Renal pelvis (tissue), 4 donors: ENCODE results near the gene GMDS. TPM values are rescaled to one million over a fixed set of nuclear protein-coding genes. Genes with fewer than 3 reads are reported as not detected.
A peak's percentile ranks its signal among the peaks of the same experiment; 100 is the strongest.

Experiments
- DNase-seq: peaks from one replicate; pipeline ENCODE4 v3.0.0-alpha.2; 2013
- polyA plus RNA-seq, 3 donors: library from polyadenylated mRNA; unstranded; fragments of 120-200 nt; gene quantifications; one replicate each; pipeline ENCODE4 v1.2.1, GENCODE V29; 2013; ENCODE audit not compliant: insufficient read length in 3 of 3

The GMDS gene
- polyA plus RNA-seq, 3 donors, result 66.8 to 76.2 (median 68.5) TPM

DNA sequence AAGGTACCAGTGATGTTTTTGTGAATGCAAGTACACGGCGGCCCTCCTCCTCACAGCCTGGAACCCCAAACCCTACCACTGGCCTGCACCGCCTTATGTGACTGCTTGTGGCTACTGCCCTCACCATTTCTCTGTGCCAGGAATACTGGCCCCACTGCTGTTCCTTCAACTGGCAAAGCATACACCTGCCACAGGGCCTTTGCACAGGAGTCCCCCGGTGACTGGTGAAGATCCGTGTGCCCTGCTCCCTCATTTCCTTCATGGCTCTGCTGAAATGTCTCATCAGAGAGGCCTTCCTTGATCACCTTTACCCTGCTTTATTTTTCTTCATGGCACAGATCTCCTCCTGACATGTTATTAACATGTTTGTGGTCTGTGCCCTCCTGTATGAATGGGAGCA lies 581.9 kb downstream of the GMDS start:
- DNase-seq, result no peak

- DNase-seq, result no peak
Observed at GRCh38 chr6:1662534-1662933, 582.9 kb downstream of the GMDS start.

GRCh38 chr6:1659816-1660215 lies 585.6 kb downstream of the GMDS start:
- DNase-seq, result no peak

GRCh38 chr6:1658212-1659005 lies 587.0 kb downstream of the GMDS start:
- DNase-seq, result no peak

DNA sequence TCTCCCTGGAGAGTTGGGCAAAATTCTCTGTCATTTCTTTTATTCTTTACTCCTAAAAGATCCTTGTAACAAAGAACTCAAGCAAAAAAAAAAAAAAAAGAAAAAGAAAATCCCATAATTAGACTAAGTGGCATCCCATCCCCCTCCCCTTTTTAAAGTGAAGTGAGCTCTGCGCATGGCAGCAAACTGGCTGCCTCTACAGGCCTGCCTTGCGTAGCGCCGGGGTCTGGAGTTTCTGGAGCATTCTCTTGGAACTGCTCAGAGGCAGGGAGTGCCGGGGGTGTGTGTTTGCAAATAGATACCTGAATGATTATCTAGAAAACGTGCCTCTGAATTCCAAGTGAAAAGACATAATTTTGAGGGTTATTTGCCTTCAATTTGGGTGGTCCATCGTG lies 587.6 kb downstream of the GMDS start:
- peak; percentile 55 for DNase-seq

DNA sequence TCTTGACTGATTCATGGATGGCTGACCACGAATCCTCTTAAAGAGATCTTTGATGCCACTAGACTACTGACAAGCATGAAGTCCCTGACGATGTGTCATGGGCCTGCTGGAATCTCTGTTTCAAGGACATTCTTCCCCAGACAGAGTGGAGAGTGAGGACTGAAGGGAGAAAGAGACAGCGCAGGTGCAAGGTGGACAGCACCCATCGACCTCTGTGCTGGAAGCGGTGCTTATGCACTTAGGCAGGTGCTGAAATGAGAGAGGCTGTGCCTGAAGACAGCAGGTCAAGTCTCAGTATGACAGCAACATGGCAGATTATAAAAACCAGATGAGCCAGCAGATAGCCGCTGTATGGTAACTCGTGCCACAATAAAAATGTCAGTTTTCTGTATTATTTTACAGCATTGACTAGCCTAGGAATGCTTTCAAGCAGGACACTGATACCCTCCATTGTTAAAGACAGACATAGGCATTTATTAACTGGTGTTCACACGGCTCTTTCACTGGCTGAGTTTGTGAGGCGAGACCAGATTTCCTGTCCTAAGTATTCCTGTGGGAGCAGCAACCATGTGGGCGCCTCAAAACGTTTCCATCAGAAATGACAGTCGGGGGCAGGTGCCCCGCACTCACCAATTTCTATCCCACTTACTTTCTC lies 588.2 kb downstream of the GMDS start:
- DNase-seq, result peak; percentile 80

DNA sequence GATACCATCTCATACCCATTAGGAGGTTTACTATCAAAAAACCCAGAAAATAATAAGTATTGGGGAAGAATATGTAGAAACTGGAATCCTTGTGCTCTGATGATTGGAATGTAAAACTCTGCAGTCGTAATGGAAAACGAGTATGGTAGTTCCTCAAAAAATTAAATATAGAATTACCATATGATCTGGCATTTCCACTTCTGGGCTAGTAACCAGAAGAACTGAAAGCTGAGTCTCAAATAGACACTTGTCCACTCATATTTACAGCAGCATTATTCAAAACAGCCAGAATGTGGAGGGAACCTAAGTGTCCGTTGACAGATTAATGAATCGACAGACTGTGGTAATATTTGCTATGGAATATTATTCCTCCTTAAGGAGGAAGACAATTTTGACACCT lies 591.4 kb downstream of the GMDS start:
- DNase-seq, result no peak

GRCh38 chr6:1652842-1653241 lies 592.6 kb downstream of the GMDS start:
- DNase-seq, result no peak

DNA sequence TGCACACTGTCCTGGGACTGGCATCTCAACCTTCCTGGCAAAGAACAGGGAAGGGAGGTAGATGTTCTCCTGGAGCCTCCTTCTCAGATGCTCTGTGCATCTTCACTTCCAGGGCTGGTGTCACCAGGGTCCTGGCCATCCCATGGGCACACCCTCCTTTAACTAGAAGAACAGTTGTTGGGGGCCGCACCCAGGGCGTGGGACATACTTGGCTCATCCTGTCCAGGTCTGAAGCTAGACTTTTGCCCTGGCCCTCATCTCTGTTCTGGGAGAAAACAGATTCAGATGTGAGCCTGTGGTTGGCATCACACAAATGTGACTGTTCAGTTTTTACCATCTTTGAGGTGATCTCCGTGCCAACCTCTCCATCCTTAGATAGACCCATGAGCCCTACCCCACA lies 594.0 kb downstream of the GMDS start:
- DNase-seq, result no peak

DNA sequence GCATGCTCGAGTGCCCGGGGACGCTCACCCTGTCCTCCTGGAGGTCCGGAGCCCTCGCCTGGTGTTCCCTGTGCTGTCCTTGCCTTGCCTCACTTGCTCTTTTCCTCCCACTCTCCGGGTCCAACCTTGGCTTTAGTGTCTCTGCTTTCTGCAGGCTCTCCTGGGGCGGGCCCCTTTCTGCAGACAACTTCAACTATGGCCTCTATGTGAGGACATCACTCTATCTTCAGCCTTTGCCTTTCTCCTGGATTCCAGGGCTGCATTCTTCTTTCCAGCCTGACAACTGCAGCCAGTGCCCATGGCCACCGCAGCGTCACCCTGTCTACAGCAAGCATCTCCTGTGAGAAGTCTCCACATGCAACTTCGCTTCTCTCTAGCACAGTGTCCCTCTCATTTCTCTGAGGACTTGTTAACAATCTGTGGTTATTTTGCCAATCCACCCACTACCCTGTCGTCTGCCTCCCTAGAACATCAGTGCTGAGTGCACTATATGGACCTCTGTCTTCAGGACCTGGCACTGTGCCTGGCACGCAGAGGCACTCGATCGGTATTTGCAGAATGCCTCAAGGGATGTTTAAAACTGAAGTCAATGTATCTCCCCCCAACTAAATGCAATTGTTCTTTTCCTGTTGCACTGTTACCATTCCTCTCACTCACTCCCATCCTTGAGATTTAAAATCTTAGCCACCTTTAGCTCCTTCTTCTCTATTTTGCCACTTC lies 599.8 kb downstream of the GMDS start:
- no peak for DNase-seq

DNA sequence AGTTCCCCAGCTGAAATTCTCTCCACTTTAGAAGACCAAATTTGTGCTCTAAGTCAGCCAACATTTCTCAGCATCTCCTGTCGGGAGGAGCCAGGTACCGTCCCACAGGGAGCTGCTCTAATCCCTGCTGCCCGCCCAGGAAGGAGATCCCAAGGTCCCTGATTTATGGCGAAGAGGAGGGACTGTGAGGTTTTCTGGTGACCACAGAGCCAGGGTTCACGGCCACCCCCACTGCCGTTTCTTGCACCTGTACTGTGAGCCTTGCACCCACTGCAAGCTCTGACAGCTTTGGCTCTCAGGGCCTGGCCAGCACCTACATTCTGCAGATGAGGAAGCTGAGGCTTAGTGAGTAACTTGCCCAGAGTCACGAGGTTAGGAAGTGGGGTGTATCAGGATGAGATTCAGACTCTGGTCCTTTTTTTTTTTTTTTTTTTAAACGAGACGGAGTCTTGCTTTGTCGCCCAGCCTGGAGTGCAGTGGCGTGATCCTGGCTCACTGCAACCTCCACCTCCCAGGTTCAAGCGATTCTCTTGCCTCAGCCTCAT lies 600.8 kb downstream of the GMDS start:
- no peak for DNase-seq

DNA sequence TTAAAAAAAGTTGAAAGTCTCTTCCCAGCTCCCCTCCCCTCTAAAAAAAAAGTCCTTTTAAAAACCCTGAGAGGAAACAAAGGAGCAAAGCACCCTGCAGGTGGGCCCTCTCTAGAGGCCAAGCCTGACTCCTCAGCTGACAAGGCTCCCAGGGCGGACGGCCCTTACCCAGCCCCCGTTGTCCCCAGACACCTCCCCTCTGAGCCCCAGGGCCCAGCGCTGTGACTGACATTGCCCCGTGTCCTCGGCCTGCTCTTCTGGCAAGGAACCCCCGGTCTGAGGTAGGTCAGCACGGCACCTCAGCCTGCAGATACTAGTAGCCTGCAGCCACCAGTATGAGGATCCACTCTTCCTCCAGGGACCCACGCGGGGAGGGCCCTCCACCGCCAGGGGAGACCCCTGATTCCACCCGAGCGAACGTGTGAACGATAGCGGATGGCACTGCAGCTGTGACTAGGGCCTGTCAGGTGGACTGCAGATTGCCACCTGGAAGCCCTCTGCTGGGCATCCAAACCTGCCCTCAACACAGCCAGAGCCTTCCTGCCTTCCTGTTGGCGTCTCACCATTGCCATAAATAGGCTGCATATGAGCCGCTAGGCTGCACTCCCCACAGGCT lies 601.5 kb downstream of the GMDS start:
- DNase-seq, result no peak

- no peak for DNase-seq
Observed at GRCh38 chr6:1643111-1643510, 602.3 kb downstream of the GMDS start.

DNA sequence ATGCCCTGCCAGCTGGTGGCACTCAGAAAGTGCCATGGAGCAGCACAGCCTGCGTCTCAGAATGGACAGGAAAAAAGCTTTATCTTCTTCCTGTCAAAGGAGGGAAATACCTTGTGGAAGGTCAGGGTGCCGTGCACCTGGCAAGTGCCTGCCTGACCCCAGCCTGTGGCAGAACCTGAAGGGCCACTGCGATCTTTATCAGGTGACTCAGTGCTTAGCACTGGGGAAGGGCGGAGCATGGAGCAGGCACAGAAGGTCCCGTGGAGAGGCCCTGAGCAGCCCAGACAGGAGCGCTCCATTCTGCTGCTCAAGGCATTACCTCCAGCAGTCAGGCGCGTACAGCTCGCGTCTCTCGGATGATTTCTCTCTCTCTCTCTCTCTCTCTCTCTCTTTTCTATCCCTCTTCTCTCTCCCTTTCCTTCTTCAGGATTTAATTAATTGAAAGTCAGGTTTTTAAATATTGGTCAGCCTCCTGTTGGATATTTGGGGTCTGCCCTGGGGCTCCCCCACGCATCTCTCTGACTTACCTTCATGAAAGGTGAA lies 604.0 kb downstream of the GMDS start:
- DNase-seq, result no peak

GRCh38 chr6:1640476-1640875 lies 604.9 kb downstream of the GMDS start:
- no peak for DNase-seq

DNA sequence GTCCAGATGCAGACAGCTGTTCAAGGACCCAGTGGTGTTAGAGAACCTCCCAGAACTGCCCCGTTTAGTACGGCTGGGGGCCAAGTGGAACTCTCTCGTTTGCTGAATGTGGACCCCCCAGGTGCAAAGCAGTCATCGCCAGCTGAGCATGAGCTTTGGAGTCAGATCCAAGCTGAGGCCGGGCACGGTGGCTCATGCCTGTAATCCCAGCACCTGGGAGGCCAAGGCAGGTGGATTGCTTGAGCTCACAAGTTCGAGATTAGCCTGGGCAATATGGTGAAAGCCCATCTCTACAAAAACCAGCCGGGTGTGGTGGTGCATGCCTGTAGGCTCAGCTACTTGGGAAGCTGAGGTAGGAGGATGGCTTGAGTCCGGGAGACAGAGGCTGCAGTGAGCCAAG lies 606.0 kb downstream of the GMDS start:
- no peak for DNase-seq

DNA sequence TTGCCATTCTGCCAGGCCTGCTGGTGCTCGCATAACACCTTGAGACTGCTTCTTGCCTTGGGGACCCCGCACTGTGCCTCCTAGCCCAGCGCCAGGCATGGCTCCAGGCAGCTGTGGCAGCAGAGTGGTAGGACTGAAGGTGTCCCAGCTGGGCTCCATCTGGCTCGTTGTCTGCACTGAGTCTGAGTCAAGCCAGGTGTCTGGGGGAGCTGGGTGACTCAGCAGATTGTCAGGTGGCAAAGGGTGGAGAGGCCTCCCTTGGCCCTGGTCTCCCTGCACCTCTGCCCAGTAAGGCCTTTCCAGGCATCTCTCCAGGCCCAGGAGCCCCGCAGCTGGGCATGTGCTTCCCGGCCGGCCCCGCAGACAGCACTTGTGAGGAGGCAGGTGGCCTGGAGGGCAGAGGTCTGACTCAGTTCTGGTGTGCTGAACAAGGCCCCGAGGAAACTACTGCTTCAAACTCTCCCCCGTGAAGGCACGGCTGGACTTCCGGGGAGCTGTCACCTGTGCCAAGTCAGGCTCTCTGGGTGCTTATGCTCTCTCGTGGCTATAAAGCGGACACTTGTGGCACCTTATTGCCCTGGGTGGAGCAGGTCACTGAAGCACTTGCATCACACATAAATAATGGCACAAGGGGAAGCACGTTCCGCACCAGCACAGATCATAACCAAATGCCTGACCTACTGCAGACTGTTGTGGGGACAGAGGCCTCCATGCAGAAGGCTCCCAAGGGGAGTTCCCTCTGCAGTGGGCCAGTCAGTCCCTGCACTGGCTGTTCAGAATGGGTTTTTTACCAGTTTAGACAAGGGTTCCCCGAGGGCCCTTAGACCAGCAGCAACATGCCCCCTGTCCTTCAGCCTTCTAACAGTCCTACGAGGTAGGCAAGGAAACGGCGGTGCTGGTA lies 608.2 kb downstream of the GMDS start:
- DNase-seq, result no peak

DNA sequence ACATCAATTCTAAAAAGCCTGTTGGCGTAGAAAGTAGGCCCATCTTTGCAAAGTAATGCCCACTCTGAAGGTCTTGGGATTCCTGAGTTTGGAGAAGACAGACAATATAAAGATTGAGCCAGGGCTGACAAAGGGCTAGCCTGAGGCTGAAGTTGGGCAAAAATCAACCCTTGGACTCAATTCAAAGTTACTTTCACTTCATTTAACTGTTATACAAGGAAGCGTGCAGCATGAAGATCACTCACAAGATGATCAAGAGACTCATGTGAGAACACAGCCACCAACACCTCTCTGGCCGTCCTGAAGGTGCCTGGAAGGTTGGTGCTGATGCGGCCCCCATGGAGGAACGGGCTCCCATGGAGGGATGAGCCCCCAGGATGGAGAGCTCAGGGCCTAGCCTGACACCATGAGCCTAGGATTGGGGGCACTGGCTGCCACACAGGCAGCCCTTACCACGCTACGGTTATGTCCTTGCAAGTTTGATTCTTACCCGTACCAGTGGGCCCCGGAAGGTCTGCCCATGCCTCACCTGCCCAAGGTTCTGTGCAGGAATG lies 609.1 kb downstream of the GMDS start:
- no peak for DNase-seq

- DNase-seq, result no peak
Observed at GRCh38 chr6:1635305-1636010, 609.9 kb downstream of the GMDS start.

DNA sequence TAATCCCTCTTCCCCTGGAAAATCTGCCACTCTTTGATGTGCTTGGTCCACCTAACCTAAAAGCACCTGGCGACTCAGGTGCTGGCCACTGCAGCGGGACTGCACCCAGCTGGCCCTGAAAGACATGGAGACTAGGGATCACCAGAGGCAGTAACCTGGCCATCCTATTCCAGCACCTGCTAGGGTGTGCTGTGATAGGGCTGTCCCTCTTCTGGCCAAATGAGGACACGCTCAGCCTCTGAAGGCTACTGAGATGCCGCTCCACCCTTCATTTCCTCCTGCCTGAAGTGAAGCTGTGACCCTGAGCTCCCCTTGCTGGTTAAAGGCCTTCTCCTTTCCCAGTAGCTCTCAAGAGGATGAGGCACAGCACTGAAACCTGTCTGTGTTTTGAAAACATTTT lies 611.3 kb downstream of the GMDS start:
- no peak for DNase-seq
